Measurements from ENCODE around the gene PLB1. TPM values are rescaled to one million over a fixed set of nuclear protein-coding genes. Genes with fewer than 3 reads are reported as not detected.

PLB1 gene
- total RNA-seq, 1 experiment from 2014 or later, result 0.91 TPM

DNA sequence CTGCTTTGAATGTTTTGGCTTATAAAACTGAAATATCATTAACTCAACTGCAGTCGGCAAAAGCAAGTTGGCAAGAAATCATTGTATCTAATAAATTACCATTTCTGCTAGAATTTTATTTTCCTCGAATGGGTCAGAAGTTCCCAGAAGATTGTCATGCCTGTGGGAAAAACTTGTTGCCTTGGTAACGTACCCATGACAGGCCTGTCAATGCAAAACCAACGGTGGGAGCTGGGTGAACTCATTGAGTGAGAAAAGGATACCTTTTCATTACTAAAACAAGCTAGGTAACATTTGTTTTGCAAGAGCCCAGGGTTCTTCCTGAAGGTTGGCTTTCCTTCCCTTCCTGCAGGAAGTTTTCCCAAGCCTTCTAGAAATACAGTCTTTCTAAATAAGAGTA lies 9.5 kb downstream of the PLB1 start:
- peak; percentile 26 for DNase-seq (ENCODE audit: low read depth)

DNA sequence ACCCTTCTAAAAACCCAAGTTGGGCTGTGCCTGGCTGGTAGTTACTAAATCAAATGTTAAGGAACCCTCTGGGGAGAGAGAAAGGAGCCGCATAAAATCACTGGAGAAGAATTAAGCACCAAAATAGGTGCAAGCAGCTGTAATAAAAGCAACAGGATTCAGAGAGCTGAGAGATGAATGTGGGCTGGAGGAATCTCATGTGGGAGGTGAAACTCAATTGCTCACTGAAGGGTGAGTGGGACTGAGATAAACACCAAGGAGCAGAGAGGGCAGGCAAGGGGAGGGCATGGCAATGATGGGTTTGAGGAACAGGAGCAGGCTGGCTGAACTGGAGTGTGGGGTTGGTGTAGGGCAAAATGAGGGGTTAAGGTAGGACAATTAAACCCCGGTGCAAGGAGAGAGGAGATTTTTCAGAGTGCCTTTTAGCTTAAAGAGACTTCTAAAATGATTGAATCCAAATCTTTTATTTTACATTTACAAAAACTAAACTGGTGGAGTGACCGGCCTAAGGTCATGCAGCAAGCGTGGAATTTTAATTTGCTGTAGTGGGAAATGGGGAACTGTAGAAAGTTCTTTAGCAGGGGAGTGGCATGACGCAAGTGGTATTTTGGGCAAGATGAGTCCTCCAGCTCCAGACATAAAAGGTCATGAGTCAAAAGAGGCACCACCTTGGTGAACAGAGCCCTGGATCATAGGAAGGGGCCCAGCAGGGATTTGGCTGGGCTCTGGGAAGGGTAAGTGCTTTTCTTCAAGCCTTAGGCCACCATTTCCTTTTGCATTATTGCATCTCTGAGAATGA lies 10.5 kb downstream of the PLB1 start:
- DNase-seq (ENCODE audit: low read depth), result peak; percentile 4

DNA sequence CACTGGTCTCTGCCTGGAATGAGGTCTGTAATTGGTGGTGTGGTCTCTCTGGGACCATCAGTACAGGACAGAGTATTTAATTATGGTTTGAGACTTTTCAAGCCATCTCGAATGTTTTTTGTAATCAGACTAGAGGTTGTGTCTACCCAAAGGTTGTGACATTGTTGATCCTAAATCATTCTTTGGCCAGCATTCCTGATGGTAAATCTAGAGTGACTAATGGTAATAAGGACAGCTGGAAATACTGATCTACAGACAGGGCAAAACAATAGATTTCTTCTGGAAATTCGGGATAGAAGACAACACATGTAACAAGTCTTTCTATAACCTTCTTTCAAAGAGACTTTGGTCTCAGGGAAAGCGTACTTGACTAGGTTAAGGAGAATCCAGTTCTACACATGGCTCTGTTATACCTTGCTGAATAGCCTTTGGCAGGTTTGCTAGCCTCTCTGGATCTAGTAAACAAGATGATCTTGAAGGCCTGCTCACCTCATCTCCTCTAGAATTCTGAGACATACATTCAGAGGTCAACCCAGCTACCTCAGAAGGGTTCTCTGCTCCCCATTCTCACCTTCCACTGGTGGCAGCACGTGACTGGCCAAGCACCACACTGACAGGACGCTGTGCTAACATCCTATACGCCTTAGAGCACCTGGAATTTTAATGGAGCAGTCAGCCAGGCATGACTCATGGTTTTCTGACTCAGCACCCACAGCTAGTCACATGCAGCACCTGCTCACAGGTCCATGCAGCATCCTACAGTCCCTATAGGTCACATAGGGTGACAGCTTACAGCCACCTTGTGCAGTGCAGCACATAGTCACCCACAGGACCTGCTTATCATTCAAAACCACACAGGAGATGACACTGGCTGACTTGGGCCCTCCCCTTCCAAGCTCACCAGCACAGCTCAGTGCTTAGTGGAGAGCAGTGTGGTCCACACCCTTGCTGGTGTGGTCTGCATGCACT lies 12.2 kb downstream of the PLB1 start:
- DNase-seq (ENCODE audit: low read depth), result peak; percentile 69

DNA sequence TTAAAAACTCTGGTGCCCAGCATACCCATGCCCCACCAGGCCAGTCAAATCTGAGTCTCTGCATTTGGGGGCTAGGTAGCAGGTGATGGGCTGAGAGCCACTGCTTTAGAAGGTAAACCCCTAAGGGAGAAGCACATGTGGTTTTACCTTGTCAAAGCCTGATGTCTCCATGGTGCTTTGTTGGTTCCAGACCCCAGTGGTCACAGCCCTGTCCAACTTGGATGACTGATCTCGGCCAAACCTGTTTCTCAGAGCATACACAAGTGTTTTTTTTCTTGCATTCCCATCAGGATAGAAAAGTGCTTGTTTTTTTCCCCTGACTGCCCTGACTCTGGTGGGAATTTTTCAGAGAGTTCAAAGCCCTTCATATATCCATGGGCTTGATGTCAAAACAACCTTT lies 13.5 kb downstream of the PLB1 start:
- DNase-seq (ENCODE audit: low read depth), result no peak

DNA sequence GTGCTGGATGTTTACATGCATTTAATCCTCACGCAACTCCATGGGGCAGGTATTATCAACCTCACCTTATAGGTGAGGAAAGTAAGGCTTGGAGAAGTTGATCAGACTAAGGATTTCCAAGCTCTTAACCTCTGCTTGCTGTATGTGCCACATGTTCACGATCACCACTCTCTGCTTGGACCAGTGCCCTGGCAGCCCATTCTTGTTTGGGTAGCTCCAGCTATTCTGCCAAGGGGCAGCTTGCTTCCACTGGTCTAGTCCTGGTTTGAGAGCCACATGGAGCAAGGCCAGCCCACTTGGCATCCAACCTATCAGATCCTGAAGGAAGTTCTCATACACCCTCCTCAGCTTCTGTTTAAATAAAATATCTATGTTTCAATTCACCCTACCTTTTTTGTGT lies 14.3 kb downstream of the PLB1 start:
- no peak for DNase-seq (ENCODE audit: low read depth)

DNA sequence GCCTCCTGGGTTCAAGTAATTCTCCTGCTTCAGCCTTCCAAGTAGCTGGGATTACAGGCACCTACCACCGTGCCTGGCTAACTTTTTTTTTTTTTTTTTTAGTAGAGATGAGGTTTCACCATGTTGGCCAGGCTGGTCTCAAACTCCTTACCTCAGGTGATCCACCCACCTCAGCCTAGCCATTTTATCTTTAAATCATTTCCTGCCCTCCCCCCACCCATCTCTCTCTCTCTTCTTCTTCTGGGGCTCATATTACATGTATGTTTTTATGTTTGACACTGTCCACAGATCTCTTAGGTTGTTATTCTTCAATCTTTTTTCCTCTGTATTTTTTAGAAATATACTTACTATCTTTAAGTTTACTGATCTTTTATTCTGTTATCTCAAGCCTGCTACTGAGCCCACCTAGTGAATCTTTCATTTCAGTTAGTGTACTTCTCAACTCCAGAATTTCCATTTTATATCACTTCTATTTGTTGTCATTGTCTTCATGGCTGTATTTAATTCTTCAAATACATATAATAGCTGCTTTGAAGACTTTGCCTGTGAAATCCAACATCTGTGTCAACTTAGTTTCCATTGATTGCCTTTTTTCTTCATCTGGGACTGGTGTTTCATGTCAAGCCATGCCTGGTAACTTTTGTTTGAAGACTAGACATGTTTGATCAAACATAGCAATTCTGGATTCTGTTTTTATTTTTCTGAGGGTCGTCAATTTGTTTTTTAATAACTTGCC lies 16.2 kb downstream of the PLB1 start:
- no peak for DNase-seq (ENCODE audit: low read depth)

DNA sequence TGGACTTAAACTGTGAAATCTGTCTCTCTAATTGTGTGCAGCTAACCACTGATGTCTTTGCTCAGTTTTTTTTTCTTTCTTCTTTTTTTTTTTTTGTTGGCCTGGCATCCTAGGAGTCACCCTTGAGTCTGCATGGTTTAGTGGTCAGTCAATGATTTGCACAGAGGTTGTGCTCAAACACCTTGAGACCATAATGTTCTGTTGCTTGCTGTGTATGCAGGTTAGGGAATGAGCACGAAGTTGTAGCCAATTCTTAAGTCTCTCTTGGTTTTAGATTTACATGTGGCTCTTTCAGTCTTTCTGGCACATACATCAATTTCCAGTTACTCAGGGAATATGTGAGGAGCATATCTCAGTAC lies 16.7 kb downstream of the PLB1 start:
- DNase-seq (ENCODE audit: low read depth), result no peak

DNA sequence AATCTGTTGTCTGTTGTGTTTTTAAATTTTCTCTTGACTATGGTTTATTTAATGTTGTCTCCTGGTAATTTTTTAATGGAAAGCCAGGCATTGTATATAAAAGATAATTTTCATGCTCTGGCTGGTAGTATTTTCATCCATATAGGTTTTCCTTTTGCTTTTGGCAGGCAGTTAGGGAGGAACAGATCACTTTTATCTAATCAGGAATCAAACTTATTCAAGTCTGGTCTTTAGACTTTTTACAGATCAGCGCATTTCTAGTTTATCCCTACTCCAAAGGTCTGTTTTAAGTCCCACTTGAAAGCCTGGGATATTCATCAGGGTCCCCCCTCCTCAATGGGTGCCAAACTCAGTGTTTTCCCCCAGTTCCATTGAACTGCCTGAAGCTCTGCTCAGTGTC lies 17.2 kb downstream of the PLB1 start:
- no peak for DNase-seq (ENCODE audit: low read depth)

DNA sequence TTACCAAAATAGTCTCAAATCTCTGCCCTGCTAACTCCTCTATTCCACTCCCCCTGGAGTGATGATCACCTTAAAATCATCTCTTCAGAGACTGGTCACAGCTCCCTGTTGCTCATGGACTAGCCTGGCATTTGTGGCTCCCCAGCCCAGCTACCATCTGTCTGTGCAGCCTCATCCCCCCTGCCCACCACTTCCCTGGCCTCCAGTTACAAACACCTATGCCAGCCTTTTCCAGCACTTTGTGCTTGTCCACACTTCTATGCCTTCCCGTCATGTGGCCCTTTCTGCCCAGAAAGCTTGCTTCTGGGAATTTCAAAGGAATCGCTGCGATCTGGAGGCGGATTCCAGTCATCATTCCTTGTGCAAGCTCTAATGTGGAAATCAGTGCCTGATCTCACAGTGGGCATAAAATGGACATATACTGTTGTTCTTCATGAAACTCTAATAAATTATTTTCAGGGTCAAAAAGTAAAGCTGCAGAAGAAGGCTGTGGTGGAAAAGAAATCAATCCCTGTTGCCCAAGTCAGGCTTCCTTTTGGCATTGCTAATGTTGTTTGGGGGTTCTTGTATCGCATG lies 19.4 kb downstream of the PLB1 start:
- no peak for DNase-seq (ENCODE audit: low read depth)

DNA sequence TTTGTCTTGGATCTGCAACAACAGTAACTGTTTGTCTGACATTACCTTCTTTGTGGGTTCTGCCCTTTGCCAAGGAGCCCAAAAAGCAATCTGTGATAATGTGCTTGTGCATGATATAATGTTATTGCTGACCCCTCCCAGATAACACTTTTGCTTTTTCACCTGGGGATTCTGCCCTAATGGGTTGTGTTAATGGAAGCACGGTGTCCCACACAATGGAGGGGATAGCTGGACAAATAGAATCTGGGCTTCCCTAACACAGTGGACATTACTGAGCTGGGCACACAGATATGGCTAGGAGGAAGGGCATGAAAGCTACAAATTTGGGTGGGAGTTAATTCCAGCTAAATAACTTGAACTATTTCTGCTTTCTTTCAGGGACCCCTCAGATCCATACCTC lies 20.6 kb downstream of the PLB1 start:
- DNase-seq (ENCODE audit: low read depth), result no peak

DNA sequence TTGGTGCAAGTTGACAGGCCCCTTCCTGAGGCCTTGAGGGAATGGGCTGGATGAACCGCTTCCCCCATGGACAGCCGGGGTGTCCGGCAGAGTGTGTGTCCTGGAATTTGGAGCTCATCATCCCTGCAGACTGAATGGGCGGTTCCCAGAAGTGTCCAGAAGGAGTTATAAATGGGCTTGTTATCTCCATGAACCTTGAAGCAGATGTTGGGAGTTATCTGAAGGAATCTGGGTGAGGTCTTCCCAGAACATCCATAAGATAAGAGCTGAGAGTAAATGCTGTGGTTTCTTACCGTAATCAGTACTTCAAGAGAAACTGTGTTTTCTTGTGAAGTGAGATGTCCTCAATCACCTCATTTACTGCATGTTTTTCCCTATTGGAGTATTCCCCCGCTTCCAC lies 21.1 kb downstream of the PLB1 start:
- no peak for DNase-seq (ENCODE audit: low read depth)

DNA sequence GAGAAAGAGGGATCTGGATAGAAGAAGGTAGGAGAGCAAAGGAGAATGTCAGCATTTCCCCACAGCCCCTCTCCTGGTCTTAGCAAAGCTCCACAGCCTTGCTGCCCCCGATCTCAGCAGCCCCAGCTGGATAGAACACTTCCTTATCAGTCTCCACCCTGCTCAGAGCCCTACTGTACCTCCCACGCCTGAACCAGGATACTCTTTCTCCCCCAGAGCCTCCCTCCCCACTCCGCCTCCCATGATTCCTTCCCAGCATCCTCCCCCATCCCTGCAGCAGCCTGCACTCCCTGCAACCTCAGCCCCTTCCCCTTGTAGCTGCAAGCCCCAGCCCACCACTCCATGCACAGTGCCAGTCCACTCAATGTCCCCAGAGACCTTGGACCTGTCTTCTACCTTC lies 25.8 kb downstream of the PLB1 start:
- no peak for DNase-seq (ENCODE audit: low read depth)

DNA sequence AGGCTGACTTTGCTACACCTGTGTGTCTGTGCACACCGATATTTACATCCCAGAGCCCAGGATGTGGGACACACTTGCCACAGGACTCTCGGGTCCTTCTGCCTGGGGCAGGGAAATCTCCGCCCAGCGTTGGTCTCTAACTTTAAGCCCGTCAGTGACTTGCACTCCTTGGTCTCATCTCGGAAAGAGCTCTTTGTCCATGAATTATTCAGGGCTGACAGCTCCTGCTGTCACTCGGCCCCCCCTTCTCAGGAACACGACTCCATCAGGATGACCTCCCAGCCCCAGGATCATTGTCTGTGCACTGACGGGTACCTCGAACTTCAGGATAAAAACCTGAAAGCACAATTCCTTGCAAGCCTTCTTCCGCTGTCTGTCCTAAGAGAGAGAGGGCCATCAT lies 26.6 kb downstream of the PLB1 start:
- no peak for DNase-seq (ENCODE audit: low read depth)

DNA sequence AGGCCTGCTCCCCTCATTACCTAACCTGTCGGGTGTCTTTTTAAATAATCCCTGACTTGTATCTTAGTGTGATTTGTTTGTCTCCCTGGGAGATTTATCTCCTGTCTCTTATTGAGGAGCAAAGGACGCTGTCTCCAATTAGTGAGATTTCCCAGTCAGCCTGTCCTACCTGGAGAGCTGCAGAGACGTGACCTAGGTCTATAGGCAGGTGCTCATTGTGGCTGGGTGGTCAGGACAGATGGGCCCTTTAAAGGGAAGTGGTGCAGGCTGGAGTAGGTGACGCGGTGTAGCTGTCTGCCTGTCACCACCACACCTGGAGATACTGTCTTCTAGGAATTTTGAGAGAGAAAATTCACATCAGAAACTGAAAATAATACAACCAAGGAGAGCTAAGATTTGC lies 28.0 kb downstream of the PLB1 start:
- DNase-seq (ENCODE audit: low read depth), result no peak

DNA sequence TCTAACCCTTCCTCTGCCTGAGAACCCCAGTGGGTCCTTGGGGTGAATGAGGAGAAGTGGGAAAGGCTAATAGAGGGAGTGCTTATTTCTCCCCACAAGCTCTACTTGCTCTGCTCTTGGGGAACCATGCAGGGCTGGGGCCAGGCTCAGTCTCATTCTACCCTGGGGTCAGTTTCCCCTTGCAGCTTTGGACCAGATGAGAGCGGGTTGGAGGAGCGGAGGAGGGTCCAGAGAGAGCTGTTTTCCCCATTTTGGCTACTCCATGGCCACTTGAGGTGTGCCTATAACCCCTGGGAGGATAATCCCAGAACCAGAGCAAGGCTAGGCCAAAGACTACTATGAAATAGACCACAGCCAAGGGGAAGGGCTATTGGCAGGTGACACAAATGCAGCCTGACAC lies 29.6 kb downstream of the PLB1 start:
- DNase-seq (ENCODE audit: low read depth), result no peak

DNA sequence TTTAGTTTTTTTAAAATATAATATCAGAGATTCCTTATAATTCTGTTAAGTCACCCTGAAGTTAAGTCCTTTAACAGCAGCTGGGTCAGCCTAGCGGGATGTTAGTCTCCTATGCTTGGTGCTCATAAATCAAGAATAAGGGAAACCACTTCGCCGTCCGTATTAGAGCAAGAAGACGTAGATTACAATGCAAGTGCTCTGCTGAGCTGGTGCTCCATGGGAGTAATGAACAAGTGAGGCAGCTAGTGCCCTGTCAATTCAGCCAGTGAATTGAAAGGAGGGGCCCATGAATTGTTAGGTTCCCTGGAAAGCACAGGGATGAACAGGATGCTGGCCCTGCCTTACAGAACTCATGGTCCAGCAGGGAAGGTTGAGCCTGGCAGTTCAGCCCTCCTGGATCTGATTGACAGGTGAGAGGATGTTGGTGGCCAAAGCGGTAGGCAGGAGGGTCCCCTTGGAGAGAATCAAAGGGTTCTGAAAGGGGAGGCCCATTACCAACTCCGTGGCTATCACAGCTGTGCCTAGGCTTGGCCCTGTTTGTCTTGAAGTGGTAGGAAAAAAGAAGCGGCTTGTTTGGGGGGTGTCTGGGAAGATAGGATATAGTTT lies 30.8 kb downstream of the PLB1 start:
- no peak for DNase-seq (ENCODE audit: low read depth)

DNA sequence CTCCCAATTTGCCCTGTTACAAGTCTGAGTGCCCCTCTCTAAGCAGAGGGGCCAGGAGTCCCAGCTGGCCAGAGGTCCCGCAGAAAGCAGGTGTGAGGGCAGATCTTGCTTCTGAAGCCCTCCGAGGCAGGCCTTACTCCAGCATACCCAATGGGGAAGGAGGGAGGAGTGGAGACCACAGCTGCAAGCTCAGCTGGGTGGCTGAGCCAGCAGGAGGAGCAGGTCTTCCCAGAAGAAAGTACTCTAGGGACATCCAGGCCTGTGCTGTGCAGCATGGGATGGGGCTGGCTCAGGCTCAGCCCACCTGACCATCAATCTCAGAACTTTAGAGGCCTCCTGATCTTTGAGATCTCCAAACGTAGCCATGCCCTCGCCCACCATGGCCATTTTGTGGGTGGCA lies 31.3 kb downstream of the PLB1 start:
- DNase-seq (ENCODE audit: low read depth), result no peak

DNA sequence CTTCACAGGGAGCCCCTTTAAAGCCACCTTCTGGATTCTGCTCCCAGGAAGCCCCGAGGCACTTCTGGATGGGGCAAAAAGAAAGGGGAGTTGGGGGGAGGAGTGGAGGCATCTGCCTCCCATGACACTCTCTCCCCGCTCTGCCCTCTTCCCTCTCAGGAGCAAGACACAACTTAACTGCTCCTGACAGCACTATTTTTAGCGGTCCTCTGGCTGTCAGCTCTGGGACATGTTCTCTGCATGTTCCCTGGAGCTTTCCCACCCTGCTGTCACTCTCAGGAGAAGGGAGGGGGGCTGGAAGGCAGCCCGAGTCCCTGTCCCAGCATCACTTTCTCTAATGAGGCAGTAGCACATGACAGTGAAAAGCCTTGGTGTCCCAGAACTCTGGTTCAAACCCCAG lies 32.3 kb downstream of the PLB1 start:
- no peak for DNase-seq (ENCODE audit: low read depth)

DNA sequence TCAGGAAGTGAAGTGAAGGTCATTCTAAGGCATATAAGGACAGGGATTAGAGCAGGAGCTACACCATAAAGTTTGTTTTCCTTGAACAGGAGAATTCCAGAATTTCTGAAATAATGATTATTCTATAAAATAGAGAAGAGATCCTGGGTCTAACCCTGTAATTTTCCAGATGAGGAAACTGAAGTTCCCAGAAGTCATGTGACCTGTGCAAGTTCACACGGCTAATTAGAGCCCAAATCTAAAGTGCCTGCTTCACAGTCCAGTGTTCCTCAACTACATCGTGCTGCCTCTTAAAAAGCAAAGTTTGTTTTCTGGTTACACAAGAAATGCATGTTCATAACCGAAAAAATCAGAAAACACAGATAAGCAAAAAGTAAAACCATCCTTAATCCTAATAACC lies 34.9 kb downstream of the PLB1 start:
- no peak for DNase-seq (ENCODE audit: low read depth)

DNA sequence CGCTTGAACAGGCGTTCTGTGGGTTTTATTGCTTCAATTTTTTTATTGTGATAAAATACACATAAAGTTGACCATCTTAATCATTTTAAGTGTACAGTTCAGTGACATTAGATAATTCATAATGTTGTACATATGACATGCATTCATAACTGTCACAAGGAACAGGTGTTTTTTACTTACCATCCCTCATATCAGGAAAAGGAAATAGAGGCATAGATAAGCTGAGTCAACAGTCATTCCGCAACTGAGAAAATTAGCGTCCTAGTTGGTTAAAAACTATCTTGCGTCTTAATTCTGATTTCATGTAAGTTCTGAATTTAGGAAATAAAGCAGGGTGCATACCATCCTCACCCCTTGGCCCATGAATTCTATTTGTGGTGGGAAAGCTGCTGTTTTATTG lies 36.5 kb downstream of the PLB1 start:
- DNase-seq (ENCODE audit: low read depth), result no peak

DNA sequence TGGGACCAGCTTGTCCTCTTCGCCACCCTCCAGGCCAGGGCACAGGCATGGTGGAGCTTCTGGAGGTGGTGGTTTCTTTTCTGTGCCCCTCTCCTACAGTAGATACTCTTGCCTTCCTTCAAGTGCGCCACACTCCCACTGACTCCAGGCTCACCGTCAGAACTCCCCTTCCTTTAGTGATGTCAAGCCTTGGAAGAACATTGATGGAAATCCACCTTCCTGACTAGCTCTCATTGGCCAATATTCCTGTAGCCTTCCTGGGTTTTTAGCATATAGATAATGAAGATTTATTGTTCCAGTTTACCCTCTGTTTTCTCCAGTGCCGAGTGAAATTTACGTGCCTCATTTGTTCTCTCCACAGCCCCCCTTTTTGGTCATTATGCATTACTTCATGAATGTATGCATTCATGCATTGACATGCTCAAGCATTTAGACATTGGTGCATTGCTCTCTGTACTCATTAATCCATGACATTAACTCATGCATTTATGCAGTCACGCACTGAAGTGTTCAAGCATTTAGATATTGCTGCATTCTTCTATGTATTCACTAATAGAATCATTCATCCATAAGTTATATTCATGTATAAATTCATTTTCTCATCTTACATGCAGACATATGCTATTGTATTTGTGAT lies 37.3 kb downstream of the PLB1 start:
- DNase-seq (ENCODE audit: low read depth), result no peak

Data from M059J (cell line).